Measurements from ENCODE around the gene TVP23A. TPM values are rescaled to one million over a fixed set of nuclear protein-coding genes. Genes with fewer than 3 reads are reported as not detected.

TVP23A gene
- total and polyA plus RNA-seq, 10 of the 15 experiments (the other 5 are each of a cell fraction or from before 2014, with no cell fraction given): 1.1 to 6.4 (median 2.2) TPM

DNA sequence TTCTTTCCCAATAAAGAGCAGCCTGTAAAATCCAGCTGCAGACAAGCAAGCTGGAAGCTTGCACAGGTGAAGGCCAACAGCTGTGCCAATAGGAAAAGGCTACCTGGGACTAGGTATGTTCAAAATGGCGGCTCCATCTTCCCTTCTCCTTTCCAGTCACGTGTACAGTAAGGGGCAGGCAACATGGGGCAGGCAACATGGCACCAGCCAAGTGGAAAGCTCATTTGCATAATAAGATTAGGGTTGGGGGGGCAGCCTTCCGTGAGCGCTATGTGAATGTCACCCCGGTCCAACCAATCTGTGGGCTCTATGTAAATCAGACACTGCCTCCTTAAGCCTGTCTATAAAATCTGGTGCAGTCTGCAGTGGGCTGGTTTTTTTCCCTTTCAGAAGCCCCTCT is 31.3 kb downstream of the TVP23A start:
- no peak overlapping the region for H3K27ac ChIP-seq (ENCODE audit: control insufficient read depth, insufficient read depth)
- no peak overlapping the region for H3K4me2 ChIP-seq (ENCODE audit: control insufficient read depth, insufficient read depth)
- no peaks in the 10 kb centered on the region for H3K79me2 ChIP-seq (ENCODE audit: control insufficient read depth, insufficient read depth, low read length)
- CTCF ChIA-PET: interaction anchor here (1.5 to 1.6 kb wide), 2 partner anchors 9 to 46 kb away, joined by 3 to 5 read pairs; no protein-coding TSS in a partner anchor
- H3K36me3 ChIP-seq (ENCODE audit: control insufficient read depth in 2 of 2, insufficient read depth in 2 of 2, low read length in 1 of 2): no peaks in the 10 kb centered on the region
- no peaks in the 10 kb centered on the region for H4K20me1 ChIP-seq (ENCODE audit: control insufficient read depth, insufficient read depth)
- no TSS peak for BruUV-seq (replicated peaks)
- peaks cover 28% of the 10 kb centered on the region for H3K4me1 ChIP-seq (ENCODE audit: control insufficient read depth, insufficient read depth, low read length)
- no peak overlapping the region for H3K4me3 ChIP-seq
- H3K9me3 ChIP-seq (replicated peaks; ENCODE audit: control insufficient read depth, insufficient read depth, low read length): peaks cover 4% of the 10 kb centered on the region; the same call in 2 of the 3 replicates
- SMC1A ChIA-PET (ENCODE audit: uncharacterized antibody, unreplicated experiment): interaction anchor here (0.9 to 1.9 kb wide), 5 partner anchors 9 to 132 kb away, joined by 3 to 4 read pairs (median 4); no protein-coding TSS in a partner anchor
- no peak overlapping the region for H3K9ac ChIP-seq (ENCODE audit: control insufficient read depth, insufficient read depth, low read length)
- TF ChIP-seq CREB1 (IDR thresholded peaks at IDR 0.05; ENCODE audit: low read depth): 0 out of 2 replicates have a peak, but pooled peaks have one; percentile 22
- TF ChIP-seq ESRRA (IDR thresholded peaks at IDR 0.05; ENCODE audit: low read length): no peak
- TF ChIP-seq POU2F2 (IDR thresholded peaks at IDR 0.05; ENCODE audit: borderline replicate concordance, low read depth, low read length): peak; percentile 83; the same call in 2 of the 3 replicates
- 0 out of 2 replicates have a peak, but pooled peaks have one; percentile 12 for TF ChIP-seq CREM (IDR thresholded peaks at IDR 0.05; ENCODE audit: low read depth)
- peak; percentile 43 for TF ChIP-seq USF1 (IDR thresholded peaks at IDR 0.05; ENCODE audit: borderline replicate concordance, extremely low read length, insufficient read depth, low read depth, low read length)
- TF ChIP-seq YY1 (IDR thresholded peaks at IDR 0.05; ENCODE audit: low read depth, low read length): peak; percentile 91
- 0 out of 2 replicates have a peak, but pooled peaks have one; percentile 25 for TF ChIP-seq RAD51 (IDR thresholded peaks at IDR 0.05)
- no peak for TF ChIP-seq ATF3 (IDR thresholded peaks at IDR 0.05; ENCODE audit: borderline replicate concordance, extremely low read depth, low read depth, low read length)
- peak in 1 of 2 experiments; percentile 38; a peak in 1 of 4 replicates for TF ChIP-seq BHLHE40 (IDR thresholded peaks at IDR 0.05; ENCODE audit: borderline replicate concordance in 1 of 2, low read depth in 2 of 2, low read length in 1 of 2)
- TF ChIP-seq SIN3A (IDR thresholded peaks at IDR 0.05; ENCODE audit: low read depth, low read length): no peak
- DNase-seq (ENCODE audit: low read depth, low spot score) (no peak), ATAC-seq (peak; percentile 73), FAIRE-seq (no peak)
- RAD21 ChIA-PET (ENCODE audit: unreplicated experiment): no interaction called here
- intact Hi-C loops (cut with micrococcal nuclease; ENCODE audit: unreplicated experiment) (no loop called here), in situ Hi-C loops (cut with MboI) (no loop called here)
- no peak overlapping the region for H2AFZ ChIP-seq (ENCODE audit: control insufficient read depth, low read depth, low read length)
- H3K27me3 ChIP-seq (replicated peaks in 1 of 2; ENCODE audit: control insufficient read depth in 2 of 2, insufficient read depth in 2 of 2, low read length in 1 of 2): no peaks in the 10 kb centered on the region
- 42% methylated on average over 5 of the region's 5 CpGs for WGBS (ENCODE audit: insufficient coverage, insufficient replicate concordance, low lambda C conversion rate, missing lambda C conversion rate)
- POLR2A ChIA-PET: interaction anchor here (1.0 kb wide), 1 partner anchor 12 kb away, joined by 4 read pairs; no protein-coding TSS in a partner anchor
